NB4 (cell line): ENCODE results near the gene FCN2.

ENCODE experiments used
- POLR2A ChIP-seq: IDR thresholded peaks from 2 replicates; pipeline ENCODE4 v1.6.1; 2011; ENCODE audit warnings: mild to moderate bottlenecking; ENCODE audit not compliant: insufficient read length; ENCODE audit errors: extremely low read depth
- TF ChIP-seq, protein P1 (sequence below): IDR thresholded peaks from one replicate; pipeline ENCODE4 v1.5.1; 2012; ENCODE audit warnings: low read depth, low read length
- TF ChIP-seq, protein P2 (sequence below): IDR thresholded peaks from 2 replicates; pipeline ENCODE4 v1.6.1; 2011; ENCODE audit warnings: low read depth, low read length

DNA sequence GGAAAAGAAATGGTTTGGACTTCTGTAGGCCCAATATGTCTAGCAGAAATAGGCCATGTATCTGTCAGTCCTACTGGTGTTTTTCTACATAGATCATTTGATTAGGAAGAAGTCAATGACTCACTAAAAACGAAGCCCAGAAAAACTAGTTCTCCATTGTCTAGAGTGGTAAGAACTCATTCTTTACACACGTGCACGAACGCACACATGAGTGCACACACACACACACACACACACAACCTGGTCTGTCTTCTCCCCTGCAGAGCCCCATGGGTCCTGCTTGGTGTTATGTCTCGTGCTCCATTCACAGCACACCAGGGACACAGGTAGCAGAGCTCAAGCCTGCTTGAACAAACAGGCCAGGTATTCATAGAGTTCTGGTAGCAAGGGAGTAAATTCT is 52.0 kb downstream of the FCN2 start:
- TF ChIP-seq, protein P1, sequence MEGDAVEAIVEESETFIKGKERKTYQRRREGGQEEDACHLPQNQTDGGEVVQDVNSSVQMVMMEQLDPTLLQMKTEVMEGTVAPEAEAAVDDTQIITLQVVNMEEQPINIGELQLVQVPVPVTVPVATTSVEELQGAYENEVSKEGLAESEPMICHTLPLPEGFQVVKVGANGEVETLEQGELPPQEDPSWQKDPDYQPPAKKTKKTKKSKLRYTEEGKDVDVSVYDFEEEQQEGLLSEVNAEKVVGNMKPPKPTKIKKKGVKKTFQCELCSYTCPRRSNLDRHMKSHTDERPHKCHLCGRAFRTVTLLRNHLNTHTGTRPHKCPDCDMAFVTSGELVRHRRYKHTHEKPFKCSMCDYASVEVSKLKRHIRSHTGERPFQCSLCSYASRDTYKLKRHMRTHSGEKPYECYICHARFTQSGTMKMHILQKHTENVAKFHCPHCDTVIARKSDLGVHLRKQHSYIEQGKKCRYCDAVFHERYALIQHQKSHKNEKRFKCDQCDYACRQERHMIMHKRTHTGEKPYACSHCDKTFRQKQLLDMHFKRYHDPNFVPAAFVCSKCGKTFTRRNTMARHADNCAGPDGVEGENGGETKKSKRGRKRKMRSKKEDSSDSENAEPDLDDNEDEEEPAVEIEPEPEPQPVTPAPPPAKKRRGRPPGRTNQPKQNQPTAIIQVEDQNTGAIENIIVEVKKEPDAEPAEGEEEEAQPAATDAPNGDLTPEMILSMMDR: no peak
- TF ChIP-seq, protein P2, sequence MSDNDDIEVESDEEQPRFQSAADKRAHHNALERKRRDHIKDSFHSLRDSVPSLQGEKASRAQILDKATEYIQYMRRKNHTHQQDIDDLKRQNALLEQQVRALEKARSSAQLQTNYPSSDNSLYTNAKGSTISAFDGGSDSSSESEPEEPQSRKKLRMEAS: no peak
- no peak for TF ChIP-seq POLR2A
